Fibroblast of skin of left quadriceps (primary cell): ENCODE results near the gene HDAC8.
"Not testable (repeated sequence)": the region's sequence is repeated elsewhere in the genome, so short reads cannot be mapped to it uniquely, and the experiment has no call there.

Experiments used
- DNase-seq, 2 experiments: peaks; one replicate each; pipeline ENCODE4 v3.0.0-alpha.2; 2013; ENCODE audit warnings: low read depth in 2 of 2

Gene HDAC8

GRCh38 chrX:72572248-72573157 lies at the start of gene HDAC8:
HDAC8 (minus strand) TSS chrX:72572843; CDS start chrX:72572761, 82 bp downstream.
- peak; percentile 54 to 56 for DNase-seq

DNA sequence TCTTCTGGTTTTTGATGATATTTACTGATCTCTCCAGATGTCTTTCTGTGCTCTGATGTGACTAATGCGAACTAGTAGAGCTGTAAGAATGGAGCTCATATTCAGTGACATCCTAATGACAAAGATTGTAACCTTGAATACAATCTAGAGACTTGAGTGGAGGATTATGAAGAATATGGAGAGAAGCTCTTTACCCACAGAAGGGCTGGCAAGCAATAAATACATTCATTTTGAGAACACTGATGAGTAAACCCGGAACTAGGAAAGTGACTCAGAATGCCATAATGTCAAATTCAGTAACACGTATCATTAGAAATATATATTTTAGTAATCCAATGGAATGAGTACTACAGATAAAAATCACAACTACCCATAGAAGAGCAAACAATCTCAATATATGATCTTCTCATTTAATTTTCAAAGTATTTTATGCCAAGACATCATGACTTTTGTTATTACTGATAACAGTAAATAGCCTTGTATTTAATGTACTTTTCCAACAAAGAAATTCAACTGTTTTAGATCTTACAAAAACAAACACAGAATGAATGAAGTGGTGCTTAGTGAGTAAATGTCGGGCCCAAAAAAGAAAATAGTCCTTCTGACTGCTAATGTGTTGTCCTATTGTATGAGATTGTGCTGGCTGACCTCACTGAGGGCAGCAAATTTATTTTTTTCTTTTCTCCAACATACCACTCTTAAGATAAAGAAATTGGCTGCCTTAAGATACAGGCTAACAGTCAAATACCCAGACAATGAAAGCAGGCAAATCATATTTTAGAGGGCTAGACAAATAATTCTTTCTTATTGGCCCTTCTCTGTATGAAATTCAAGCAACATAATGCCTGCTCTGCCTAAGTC lies 49.2 kb upstream of the HDAC8 start:
- DNase-seq, result peak in 1 of 2 experiments; percentile 4

DNA sequence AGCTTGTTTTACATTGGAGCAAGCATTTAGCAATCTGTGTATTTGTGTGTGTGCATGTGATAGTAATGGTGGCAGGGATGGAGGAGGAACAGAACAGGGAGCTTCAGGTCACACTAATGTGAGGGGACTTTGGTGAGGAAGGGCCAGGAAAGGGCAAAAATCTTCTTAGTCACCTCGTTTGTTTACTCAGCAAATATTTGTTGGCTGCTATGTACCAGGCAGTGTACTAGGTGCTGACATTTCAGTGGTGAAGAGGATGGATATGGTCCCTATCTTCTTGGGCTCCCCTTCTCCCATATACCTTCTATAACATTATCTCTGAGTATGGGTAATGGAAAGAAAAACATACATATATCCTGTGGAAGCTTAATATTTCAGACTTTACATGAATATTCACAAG lies 48.5 kb upstream of the HDAC8 start:
- no peak for DNase-seq

DNA sequence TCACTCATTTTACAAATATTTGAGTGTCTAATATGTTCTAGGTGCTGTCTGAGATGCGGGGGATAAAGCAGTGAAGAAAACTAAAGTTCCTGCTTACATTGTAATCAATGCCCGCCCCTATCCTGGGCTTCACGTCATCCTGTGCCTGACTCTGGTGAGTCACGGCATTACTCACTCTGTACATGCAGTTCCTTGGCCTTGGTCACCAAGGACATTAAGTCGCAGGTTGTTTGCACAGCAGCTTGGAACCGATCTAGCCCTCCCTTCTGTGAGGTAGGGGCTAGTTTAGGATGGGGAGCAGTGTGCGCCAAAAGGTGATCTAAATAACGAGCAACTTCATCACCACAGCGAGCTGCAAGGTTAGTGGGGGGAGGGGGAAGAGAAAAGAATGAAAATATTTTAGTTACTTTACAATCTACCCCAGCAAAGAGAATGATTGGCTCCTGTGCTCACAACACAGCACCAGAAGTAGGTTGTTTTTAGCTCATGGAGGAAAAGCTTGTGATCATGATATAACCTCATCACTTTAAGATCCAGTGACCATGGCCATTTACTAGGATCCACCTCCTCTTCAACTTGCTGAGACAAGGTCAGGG lies 48.0 kb upstream of the HDAC8 start:
- DNase-seq, result peak; percentile 28 to 33

DNA sequence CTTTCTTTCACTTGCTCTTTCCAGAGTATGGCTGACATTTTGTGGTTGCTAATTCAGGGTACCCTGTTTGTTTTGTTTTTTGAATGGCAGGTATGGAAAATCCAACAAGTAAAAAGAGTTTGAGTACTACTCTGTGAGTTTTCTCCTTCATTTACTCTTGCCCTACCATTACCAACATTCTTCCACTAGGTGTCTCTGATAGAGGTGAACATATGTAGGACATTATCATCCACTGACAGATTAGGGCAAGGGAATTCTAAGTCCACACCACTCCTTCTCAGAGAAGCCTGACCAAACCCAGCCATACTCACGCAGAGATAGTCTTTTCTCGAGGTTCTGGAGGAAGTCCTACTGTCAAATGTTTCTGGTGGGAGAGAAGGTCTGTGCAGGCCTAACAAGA lies 36.7 kb upstream of the HDAC8 start:
- no peak for DNase-seq

DNA sequence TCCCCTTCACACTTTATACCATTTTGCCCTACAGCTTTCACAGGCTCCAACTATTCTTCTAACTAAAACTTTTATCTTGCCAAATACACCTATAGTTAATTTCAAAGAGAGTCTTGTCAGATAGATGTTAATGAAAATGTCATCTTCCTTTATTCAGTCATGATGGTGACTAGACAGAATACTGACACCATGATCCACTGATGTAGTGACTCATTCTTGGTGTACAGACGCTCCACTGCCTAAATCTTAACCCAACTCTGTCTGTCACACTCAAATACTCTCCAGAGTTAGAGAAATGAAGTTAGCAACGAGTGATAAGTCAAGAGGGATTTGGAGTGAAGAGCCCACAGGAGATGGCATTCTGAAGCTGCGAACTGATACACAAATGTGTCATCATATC lies 32.1 kb upstream of the HDAC8 start:
- no peak for DNase-seq

- no peak for DNase-seq
Observed at GRCh38 chrX:72604112-72604511, 31.5 kb upstream of the HDAC8 start.

DNA sequence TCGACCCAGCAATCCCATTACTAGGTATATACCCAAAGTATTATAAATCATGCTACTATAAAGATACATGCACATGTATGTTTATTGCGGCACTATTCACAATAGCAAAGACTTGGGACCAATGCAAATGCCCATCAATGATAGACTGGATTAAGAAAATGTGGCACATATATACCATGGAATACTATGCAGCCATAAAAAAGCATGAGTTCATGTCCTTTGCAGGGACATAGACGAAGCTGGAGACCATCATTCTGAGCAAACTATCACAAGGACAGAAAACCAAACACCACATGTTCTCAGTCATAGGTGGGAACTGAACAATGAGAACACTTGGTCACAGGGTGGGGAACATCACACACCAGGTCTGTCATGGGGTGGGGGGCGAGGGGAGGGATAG lies 18.4 kb upstream of the HDAC8 start:
- not testable (repeated sequence) for DNase-seq

- DNase-seq, result no peak
Observed at GRCh38 chrX:72584163-72584562, 11.5 kb upstream of the HDAC8 start.

DNA sequence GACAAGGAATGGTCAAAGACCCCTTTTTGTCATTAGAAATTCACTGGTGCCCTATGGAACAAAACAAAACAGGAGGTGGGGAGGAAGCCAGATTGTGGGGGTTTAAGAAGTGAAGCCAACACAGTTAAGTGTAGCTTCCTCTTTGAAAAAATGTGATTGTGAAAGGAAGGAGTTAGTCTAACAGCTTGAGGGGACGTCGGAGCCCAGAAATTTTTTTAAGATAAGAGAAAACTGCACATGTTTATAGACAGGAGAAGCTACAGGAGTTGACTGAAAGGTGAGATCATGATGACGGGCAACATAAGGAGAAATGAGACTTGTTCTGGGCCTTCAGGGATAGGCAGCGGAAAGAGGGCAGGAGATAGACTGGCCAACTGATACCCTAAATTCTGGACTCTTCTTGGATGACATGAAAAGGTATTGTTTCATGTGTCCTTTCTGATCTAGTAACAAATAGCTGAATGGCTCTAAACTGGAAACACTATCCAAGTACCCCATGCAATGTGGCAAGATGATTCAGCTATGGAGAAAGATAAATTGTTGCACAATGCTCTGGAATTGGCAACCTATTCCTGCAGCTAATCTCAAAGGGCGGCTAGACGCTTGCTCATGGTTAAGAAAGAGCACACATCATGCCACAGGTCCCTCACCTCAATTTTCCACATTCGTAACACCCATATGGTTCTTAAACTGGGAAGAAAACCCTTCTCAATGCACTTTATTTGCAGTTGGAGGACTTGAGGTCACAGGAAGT lies 3.7 kb upstream of the HDAC8 start:
- DNase-seq, result no peak

DNA sequence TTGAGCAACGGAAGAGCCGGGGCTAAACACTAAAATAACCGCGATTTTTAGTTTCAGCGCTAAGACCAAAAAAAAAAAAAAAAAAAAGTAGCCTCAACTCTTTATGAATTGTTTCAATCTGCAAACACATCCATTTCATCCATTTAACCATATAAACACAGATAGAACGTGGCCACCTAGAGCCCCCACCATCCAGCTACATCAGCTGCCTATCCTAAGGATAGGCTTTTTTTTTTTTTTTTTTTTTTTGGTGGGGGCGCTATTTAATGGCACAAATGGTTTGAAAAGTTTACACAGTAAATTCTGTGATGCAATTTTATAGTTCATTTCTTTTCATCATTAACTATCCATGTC lies 492 bp upstream of the HDAC8 start:
- no peak for DNase-seq

DNA sequence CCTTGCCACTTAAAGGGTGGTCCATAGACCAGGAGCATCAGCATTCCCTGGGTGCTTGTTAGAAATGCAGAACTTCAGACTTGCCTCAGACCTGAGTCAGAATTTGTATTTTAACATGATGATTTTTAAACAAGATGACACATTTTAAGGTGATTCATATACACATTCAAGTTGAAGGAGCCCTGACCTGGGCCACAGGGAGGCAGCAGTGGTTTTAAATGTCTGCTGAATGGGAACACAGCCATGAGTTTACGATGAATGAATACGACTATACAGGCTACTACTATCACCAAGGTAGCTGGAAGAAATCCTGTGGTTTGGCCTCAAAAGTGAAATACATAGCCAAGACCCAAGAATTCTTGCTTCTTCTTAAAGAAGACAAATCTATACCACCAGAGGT lies 2.9 kb downstream of the HDAC8 start:
- DNase-seq, result peak in 1 of 2 experiments; percentile 22

DNA sequence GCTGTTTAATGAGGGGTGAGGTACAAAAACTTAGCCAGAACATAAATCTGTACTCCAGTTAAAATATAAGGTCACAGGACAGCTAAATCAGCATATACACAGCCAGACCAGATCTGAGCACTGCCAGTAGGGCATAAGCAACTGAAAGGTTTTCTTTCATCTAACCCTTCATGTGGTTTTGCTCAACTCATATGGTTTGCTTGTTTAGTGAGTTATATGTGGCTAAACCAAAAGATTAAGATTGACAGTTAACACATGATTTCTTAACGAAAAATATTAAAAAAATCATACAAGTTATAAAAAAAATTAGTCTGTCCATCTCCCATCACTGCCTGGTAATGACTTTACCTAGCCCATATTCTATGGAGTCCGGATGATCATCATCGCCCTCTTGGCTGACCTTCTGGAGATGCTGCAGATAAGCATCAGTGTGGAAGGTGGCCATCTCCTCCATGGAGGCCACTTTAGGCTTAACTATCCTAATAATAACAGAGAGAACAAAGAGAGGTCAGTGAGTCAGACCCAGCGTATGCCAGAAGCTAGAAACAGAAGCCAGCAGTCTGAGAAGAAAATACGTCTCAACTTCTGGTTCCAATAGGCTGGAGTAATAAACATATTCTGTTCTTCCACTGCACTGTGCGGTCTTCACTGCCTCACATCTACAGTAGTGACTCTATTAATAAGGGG lies 4.1 kb downstream of the HDAC8 start:
- DNase-seq, result no peak

GRCh38 chrX:72566448-72566847 lies 6.2 kb downstream of the HDAC8 start:
- no peak for DNase-seq

- DNase-seq, result not testable (repeated sequence)
Observed at GRCh38 chrX:72559655-72560054, 13.0 kb downstream of the HDAC8 start.

- no peak for DNase-seq
Observed at GRCh38 chrX:72554448-72555140, 18.0 kb downstream of the HDAC8 start.

- DNase-seq, result not testable (repeated sequence)
Observed at GRCh38 chrX:72552443-72552842, 20.2 kb downstream of the HDAC8 start.

DNA sequence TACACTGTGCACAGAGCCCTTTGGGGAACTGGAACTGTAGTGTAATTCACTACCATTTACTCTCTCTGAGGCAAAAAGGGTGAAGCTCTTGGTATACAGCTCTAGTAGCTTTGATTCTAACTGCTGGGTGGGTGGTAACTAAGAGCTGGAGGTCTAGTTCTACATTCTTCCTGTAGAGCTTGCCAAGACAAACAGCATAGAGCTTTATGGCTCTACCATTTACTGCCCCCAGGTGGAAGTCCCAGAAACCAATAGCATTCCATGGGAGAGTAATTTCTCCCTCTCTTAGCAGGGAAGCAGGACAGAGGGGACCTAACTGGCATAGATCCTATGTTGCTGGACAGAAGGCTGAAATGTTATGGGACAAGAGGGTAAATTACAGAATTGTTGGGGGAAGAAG lies 26.7 kb downstream of the HDAC8 start:
- DNase-seq, result no peak

DNA sequence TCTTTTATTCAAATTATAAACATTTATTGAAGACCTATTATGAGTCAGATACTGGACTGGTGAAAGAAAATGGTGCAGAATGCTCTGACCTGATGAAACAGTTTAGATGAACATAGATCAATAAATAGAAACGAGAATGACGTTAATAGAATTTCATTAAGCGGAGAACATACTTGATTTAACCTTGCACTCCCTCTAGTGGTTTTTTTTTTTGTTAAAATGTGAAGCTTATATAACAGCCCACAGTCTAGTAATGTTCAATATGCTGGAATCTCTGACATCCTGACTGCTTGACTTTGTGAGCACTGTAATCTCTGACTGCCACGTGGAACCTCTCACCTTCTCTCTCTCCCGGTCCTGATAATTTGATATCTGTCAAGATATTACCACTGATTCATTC lies 32.3 kb downstream of the HDAC8 start:
- peak; percentile 12 to 15 for DNase-seq

GRCh38 chrX:72539822-72540221 lies 32.8 kb downstream of the HDAC8 start:
- no peak for DNase-seq
